ENCODE measurements around the gene LRRC74A. TPM values are rescaled to one million over a fixed set of nuclear protein-coding genes. Genes with fewer than 3 reads are reported as not detected.
"Not testable (repeated sequence)": the region's sequence is repeated elsewhere in the genome, so short reads cannot be mapped to it uniquely, and the experiment has no call there.

The LRRC74A gene
- total and polyA plus RNA-seq, 7 donors = not detected

DNA sequence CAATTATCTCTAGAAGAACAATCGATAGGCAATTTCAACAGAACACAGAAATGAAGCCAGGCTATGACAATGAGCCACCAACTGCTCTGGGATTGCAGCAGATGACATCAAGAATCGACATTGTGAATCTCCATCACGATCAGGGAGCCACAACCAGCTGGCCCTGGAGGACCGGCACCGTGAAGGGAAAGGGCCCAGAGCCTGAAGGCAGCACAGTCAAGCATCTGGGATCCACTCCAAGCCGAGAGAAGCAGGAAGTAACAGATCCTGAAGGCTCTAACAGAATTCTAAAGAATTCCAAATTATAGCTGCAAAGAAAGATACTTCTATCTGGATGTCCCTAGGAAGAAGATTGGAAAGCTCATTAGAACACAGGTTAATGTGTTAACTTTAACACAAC is 61.0 kb downstream of the LRRC74A start:
- intact Hi-C loops (cut with DNase I) = no loop called here
- ATAC-seq (no peak), DNase-seq (no peak)
- TF ChIP-seq, protein P1, sequence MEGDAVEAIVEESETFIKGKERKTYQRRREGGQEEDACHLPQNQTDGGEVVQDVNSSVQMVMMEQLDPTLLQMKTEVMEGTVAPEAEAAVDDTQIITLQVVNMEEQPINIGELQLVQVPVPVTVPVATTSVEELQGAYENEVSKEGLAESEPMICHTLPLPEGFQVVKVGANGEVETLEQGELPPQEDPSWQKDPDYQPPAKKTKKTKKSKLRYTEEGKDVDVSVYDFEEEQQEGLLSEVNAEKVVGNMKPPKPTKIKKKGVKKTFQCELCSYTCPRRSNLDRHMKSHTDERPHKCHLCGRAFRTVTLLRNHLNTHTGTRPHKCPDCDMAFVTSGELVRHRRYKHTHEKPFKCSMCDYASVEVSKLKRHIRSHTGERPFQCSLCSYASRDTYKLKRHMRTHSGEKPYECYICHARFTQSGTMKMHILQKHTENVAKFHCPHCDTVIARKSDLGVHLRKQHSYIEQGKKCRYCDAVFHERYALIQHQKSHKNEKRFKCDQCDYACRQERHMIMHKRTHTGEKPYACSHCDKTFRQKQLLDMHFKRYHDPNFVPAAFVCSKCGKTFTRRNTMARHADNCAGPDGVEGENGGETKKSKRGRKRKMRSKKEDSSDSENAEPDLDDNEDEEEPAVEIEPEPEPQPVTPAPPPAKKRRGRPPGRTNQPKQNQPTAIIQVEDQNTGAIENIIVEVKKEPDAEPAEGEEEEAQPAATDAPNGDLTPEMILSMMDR (IDR thresholded peaks at IDR 0.05) = no peak
- Histone ChIP-seq H3K27me3 (ENCODE audit: insufficient read depth in 3 of 3, low read length in 2 of 3) (no peaks in the 10 kb centered on the region), H3K27ac (no peak overlapping the region), H3K36me3 (ENCODE audit: insufficient read depth in 1 of 2, low read depth in 1 of 2) (no peaks in the 10 kb centered on the region), H3K4me1 (no peaks in the 10 kb centered on the region), H3K9me3 (no peaks in the 10 kb centered on the region), H3K4me3 (no peak overlapping the region)
- WGBS, 3 donors = 20 to 32% (median 24%) methylated on average over 6 of the region's 6 CpGs

DNA sequence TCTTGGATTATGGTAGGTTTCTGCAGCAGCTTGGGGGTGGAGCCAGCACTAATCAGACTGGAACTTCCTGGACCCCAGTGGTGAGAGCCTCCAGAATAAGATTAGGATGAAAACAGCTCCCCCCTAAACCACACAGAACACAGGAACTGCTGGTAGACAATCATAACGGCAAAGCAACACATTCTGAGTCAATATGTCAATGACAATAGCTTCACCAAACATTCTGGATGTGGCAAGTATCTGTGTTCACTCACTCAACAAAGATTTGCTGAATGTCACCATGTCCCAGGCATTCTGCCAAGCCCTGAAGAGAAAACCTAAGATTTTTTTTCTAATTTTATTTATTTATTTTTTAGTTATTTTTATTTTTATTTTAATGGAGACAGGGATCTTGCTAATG is 65.2 kb downstream of the LRRC74A start:
- WGBS, 3 donors = 46 to 58% (median 52%) methylated on average over 1 of the region's 1 CpG

DNA sequence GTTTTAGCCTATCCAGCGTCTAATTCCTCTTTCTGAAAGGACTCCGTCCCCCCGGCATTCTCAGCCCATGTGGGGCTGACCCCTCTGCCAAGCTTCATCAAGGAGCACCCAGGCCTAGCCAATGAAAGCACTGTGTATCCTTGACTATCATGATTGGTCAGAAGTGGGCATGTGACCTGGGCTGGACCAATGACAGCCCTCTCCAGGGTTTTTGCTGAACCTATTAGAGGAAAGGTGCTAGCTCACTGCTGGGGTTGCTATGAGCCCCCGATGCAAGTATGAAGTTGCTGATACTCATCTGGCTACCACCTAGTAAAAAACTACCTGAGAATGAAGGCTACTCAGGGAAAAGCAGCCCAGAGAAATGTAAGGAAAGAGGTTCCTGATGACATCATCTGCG is 68.1 kb downstream of the LRRC74A start:
- WGBS, 3 donors = 92 to 93% (median 92%) methylated on average over 5 of the region's 5 CpGs
- Histone ChIP-seq H3K27me3 (ENCODE audit: insufficient read depth in 3 of 3, low read length in 2 of 3) (no peaks in the 10 kb centered on the region), H3K9me3 (no peaks in the 10 kb centered on the region), H3K4me1 (no peaks in the 10 kb centered on the region), H3K36me3 (ENCODE audit: insufficient read depth in 1 of 2, low read depth in 1 of 2) (no peaks in the 10 kb centered on the region), H3K27ac (no peak overlapping the region), H3K4me3 (no peak overlapping the region)
- intact Hi-C loops (cut with DNase I) = no loop called here
- TF ChIP-seq, protein P1 (IDR thresholded peaks at IDR 0.05) = no peak
- DNase-seq (no peak), ATAC-seq (no peak)

More for the DNA sequence above, 65.2 kb downstream of the LRRC74A start:
- intact Hi-C loops (cut with DNase I) = no loop called here
- TF ChIP-seq, protein P1 (IDR thresholded peaks at IDR 0.05) = no peak
- no peaks in the 10 kb centered on the region for H3K9me3 ChIP-seq
- ATAC-seq (no peak), DNase-seq (no peak)
- no peaks in the 10 kb centered on the region for H3K27me3 ChIP-seq (ENCODE audit: insufficient read depth in 3 of 3, low read length in 2 of 3)
- H3K27ac ChIP-seq = no peak overlapping the region
- H3K4me3 ChIP-seq = no peak overlapping the region
- no peaks in the 10 kb centered on the region for H3K4me1 ChIP-seq
- no peaks in the 10 kb centered on the region for H3K36me3 ChIP-seq (ENCODE audit: insufficient read depth in 1 of 2, low read depth in 1 of 2)

DNA sequence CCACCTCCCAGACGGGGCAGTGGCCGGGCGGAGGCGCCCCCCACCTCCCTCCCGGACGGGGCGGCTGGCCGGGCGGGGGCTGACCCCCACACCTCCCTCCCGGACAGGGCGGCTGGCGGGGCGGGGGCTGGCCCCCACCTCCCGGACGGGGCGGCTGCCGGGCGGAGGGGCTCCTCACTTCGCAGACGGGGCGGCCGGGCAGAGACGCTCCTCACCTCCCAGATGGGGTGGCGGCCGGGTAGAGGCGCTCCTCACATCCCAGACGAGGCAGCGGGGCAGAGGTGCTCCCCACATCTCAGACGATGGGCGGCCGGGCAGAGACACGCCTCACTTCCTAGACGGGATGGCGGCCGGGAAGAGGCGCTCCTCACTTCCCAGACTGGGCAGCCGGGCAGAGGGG is 71.8 kb downstream of the LRRC74A start:
- H3K4me1 ChIP-seq; intact Hi-C loops (cut with DNase I); DNase-seq; H3K9me3 ChIP-seq; H3K27ac ChIP-seq; H3K4me3 ChIP-seq; H3K27me3 ChIP-seq (ENCODE audit: insufficient read depth in 3 of 3, low read length in 2 of 3); ATAC-seq; H3K36me3 ChIP-seq (ENCODE audit: insufficient read depth in 1 of 2, low read depth in 1 of 2): not testable (repeated sequence)
- WGBS, 3 donors = 93 to 96% (median 94%) methylated on average over 9 to 37 of the region's 37 CpGs

DNA sequence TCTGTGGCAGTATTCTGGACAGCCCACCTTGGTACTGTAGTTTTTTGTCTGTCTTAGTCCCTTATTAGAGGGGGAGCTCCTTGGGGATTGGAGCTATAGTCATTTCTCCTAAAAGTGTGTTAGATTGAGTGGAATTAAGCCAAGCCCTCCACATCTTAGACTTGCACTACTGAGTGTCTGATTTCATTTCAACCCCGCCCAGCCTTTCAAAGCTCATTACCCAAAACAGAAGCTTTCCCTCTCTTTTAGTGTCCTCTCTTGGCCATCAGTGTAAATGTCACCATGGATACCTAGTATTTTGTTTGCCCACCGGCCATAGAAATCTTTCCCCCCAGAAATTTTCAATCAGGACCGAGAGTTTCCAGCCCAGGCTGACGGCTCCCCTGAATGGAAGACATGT is 74.5 kb downstream of the LRRC74A start:
- 39 to 47% (median 45%) methylated on average over 4 of the region's 4 CpGs for WGBS, 3 donors

More for the DNA sequence above, 74.5 kb downstream of the LRRC74A start:
- peaks cover 11% of the 10 kb centered on the region for H3K4me1 ChIP-seq
- TF ChIP-seq, protein P1 (IDR thresholded peaks at IDR 0.05) = no peak
- ATAC-seq (no peak), DNase-seq (no peak)
- no peaks in the 10 kb centered on the region for H3K9me3 ChIP-seq
- H3K4me3 ChIP-seq = no peak overlapping the region
- H3K36me3 ChIP-seq (ENCODE audit: insufficient read depth in 1 of 2, low read depth in 1 of 2) = no peaks in the 10 kb centered on the region
- intact Hi-C loops (cut with DNase I) = no loop called here
- H3K27ac ChIP-seq = no peak overlapping the region
- H3K27me3 ChIP-seq (ENCODE audit: insufficient read depth in 3 of 3, low read length in 2 of 3) = no peaks in the 10 kb centered on the region
